GM12892 (cell line): ENCODE data around the gene PAPPA.

Source experiments
- POLR2A ChIP-seq: IDR thresholded peaks from 2 replicates; pipeline ENCODE4 v1.6.1; 2011; ENCODE audit warnings: low read depth, low read length, control low read depth
- POLR2AphosphoS5 ChIP-seq: IDR thresholded peaks from 2 replicates; pipeline ENCODE4 v1.6.1; 2011; ENCODE audit warnings: low read depth, low read length, control low read depth
- TAF1 ChIP-seq: IDR thresholded peaks from 2 replicates; pipeline ENCODE4 v1.6.1; 2011; ENCODE audit warnings: low read depth, mild to moderate bottlenecking, control low read depth, low read length, borderline replicate concordance

DNA sequence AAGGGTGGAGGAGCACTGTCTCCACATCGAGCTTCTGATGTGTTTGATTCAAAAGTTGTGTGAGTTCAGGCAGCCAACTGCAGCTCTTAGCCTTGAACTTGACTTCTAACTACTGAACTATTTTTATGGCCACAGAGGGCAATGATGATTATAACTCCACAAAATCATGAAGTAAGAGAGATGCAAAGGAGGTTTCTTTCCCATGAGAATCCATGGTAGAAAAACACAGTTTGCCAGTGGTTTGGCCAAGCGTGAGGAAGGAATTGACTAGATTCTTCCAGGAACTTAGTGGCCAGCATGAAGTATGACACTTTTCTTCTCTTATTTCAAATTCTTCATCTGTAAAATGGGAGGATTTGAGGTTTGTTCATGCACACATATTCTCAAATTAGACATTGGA is 43.2 kb downstream of the PAPPA start:
- TF ChIP-seq POLR2A (no peak), POLR2AphosphoS5 (no peak), TAF1 (no peak)
